Caco-2 (cell line): ENCODE measurements around the gene SORBS2. TPM values are rescaled to one million over a fixed set of nuclear protein-coding genes. Genes with fewer than 3 reads are reported as not detected.

Experiments
- BruUV-seq: library from RNA; stranded (reverse); fragments of 400-500 nt; replicated peaks from 2 replicates; lab custom pipeline; 2021; lab: Mats Ljungman, UMichigan
- CTCF ChIA-PET: fragments of 300-600 bp; sonication (Branson Sonifier 250); formaldehyde crosslinking; loops from one replicate; lab custom pipeline; 2022; ENCODE audit warnings: antibody characterized with exemption; lab: Charles Lee
- POLR2A ChIA-PET: fragments of 300-600 bp; sonication (Branson Sonifier 250); formaldehyde crosslinking; loops from one replicate; lab custom pipeline; 2022; ENCODE audit warnings: antibody characterized with exemption; lab: Charles Lee
- DNase-seq, 2 experiments: peaks; one replicate each; pipeline versions ENCODE4 v3.0.0 to v3.0.0-alpha.2; 2020 to 2022
- H3K27me3 ChIP-seq: replicated peaks from 2 replicates; pipeline ENCODE4 v1.6.0; 2011; ENCODE audit warnings: low read length; ENCODE audit not compliant: control insufficient read depth, insufficient read depth
- H3K36me3 ChIP-seq: 2 replicates; pipeline ENCODE4 v1.5.1; 2011; ENCODE audit warnings: low read length; ENCODE audit not compliant: control insufficient read depth, insufficient read depth
- H3K4me1 ChIP-seq: fragments of 250-450 bp; sonication (Bioruptor Pico); 2 replicates; pipeline ENCODE4 v1.5.1; 2020; ENCODE audit warnings: mild to moderate bottlenecking
- H3K4me3 ChIP-seq: 2 replicates; pipeline ENCODE4 v1.5.1; 2011; ENCODE audit warnings: low read depth, mild to moderate bottlenecking, control low read depth, low read length
- H3K9me3 ChIP-seq: fragments of 250-450 bp; sonication (Bioruptor Pico); 2 replicates; pipeline ENCODE4 v1.5.1; 2020; ENCODE audit warnings: mild to moderate bottlenecking, moderate library complexity
- H3K27ac Mint-ChIP-seq: one replicate; pipeline ENCODE4 v1.8.0; 2022; ENCODE audit warnings: mixed read lengths; ENCODE audit not compliant: unreplicated experiment
- H3K27me3 Mint-ChIP-seq: one replicate; pipeline ENCODE4 v1.8.0; 2022; ENCODE audit warnings: mixed read lengths; ENCODE audit not compliant: insufficient read depth, unreplicated experiment
- H3K36me3 Mint-ChIP-seq: one replicate; pipeline ENCODE4 v1.8.0; 2022; ENCODE audit warnings: mild to moderate bottlenecking, mixed read lengths; ENCODE audit not compliant: insufficient read depth, unreplicated experiment
- H3K4me1 Mint-ChIP-seq: one replicate; pipeline ENCODE4 v1.8.0; 2022; ENCODE audit warnings: low read depth, mixed read lengths; ENCODE audit not compliant: unreplicated experiment
- H3K4me3 Mint-ChIP-seq: one replicate; pipeline ENCODE4 v1.8.0; 2022; ENCODE audit warnings: mild to moderate bottlenecking, moderate library complexity, mixed read lengths; ENCODE audit not compliant: unreplicated experiment
- H3K9me3 Mint-ChIP-seq: one replicate; pipeline ENCODE4 v1.8.0; 2022; ENCODE audit warnings: mixed read lengths; ENCODE audit not compliant: unreplicated experiment
- intact Hi-C: fragments of 100-400 bp; cut with micrococcal nuclease; formaldehyde crosslinking; loops from one replicate; pipeline ENCODE4 v1.10.0; 2022; ENCODE audit not compliant: unreplicated experiment
- total RNA-seq: library from RNA; stranded (reverse); gene quantifications from 2 replicates; pipeline ENCODE4 v1.2.3, GENCODE V29; 2022
- TF ChIP-seq, protein P1 (sequence below), 2 experiments: fragments of 200-600 bp in 1 of 2; IDR thresholded peaks; 1 replicate in 1 of 2; 2 replicates in 1 of 2; pipeline versions ENCODE4 v1.5.1 to v1.8.0; 2011 to 2022; ENCODE audit warnings: antibody characterized with exemption in 1 of 2, control low read depth in 1 of 2, inconsistent platforms in 1 of 2, low read depth in 1 of 2, low read length in 1 of 2, mild to moderate bottlenecking in 1 of 2, moderate library complexity in 1 of 2; ENCODE audit not compliant: insufficient read depth in 1 of 2, severe bottlenecking in 1 of 2, unreplicated experiment in 1 of 2

SORBS2 gene
- total RNA-seq, 1 experiment from 2014 or later = 47.7 TPM

DNA sequence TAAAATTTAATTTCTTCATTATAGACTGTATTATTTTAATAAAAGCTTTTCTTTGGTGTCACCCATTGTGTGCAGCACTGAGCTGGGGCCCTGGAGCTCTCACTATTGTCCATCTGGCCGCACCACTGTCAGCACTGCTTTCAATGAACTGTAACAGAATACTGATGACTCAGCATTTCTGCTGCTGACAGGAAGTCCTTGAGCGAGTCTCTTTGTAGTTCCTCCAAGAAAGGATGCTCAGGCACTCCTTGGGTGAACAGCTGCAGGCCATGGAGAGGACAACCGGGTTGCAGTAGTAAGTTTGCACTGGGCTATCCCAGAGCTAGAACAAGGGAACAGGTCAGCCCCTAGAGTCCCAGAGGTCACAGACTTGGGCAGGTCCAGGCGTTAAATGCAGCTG lies 81.6 kb downstream of the SORBS2 start:
- intact Hi-C loops = no loop called here
- H3K4me3 Mint-ChIP-seq = no peak overlapping the region
- no peaks in the 10 kb centered on the region for H3K4me1 Mint-ChIP-seq
- Histone ChIP-seq H3K9me3 (no peaks in the 10 kb centered on the region), H3K4me3 (no peak overlapping the region), H3K4me1 (no peaks in the 10 kb centered on the region), H3K36me3 (no peaks in the 10 kb centered on the region), H3K27me3 (no peaks in the 10 kb centered on the region)
- POLR2A ChIA-PET = no interaction called here
- no peaks in the 10 kb centered on the region for H3K9me3 Mint-ChIP-seq
- H3K27ac Mint-ChIP-seq = no peak overlapping the region
- H3K36me3 Mint-ChIP-seq = peaks cover 5% of the 10 kb centered on the region
- DNase-seq = no peak
- CTCF ChIA-PET = no interaction called here
- H3K27me3 Mint-ChIP-seq = no peaks in the 10 kb centered on the region
- BruUV-seq = no TSS peak
- TF ChIP-seq, protein P1, sequence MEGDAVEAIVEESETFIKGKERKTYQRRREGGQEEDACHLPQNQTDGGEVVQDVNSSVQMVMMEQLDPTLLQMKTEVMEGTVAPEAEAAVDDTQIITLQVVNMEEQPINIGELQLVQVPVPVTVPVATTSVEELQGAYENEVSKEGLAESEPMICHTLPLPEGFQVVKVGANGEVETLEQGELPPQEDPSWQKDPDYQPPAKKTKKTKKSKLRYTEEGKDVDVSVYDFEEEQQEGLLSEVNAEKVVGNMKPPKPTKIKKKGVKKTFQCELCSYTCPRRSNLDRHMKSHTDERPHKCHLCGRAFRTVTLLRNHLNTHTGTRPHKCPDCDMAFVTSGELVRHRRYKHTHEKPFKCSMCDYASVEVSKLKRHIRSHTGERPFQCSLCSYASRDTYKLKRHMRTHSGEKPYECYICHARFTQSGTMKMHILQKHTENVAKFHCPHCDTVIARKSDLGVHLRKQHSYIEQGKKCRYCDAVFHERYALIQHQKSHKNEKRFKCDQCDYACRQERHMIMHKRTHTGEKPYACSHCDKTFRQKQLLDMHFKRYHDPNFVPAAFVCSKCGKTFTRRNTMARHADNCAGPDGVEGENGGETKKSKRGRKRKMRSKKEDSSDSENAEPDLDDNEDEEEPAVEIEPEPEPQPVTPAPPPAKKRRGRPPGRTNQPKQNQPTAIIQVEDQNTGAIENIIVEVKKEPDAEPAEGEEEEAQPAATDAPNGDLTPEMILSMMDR (IDR thresholded peaks at IDR 0.05; ENCODE audit: insufficient read depth in 1 of 2, low read depth in 1 of 2, low read length in 1 of 2, severe bottlenecking in 1 of 2, unreplicated experiment in 1 of 2) = no peak

DNA sequence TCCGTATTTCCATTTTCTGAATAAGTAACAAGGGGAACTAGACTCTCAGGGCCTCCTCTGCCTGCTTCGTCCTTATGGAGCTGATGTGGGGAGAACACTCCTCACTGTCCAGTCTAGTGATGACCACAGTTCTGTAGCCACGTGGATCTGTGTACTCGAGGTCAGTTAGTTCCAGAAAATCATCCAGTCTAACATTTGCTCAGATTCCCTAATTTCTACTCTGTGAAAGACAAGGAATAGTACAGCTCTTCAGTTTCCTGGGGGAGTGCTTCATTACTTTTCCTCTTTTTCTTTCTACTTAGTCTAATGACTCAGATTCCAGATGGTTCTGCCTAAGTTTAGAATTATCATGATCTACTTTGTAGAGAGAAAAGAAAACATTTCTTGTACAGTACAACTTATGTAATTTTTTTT lies 82.6 kb downstream of the SORBS2 start:
- no peak for DNase-seq
- no peaks in the 10 kb centered on the region for H3K9me3 Mint-ChIP-seq
- no TSS peak for BruUV-seq
- CTCF ChIA-PET = no interaction called here
- H3K4me3 Mint-ChIP-seq = no peak overlapping the region
- intact Hi-C loops = no loop called here
- H3K9me3 ChIP-seq = no peaks in the 10 kb centered on the region
- no peaks in the 10 kb centered on the region for H3K27me3 Mint-ChIP-seq
- H3K36me3 Mint-ChIP-seq = peaks cover 10% of the 10 kb centered on the region
- no peaks in the 10 kb centered on the region for H3K4me1 Mint-ChIP-seq
- no peak overlapping the region for H3K4me3 ChIP-seq
- TF ChIP-seq, protein P1 (IDR thresholded peaks at IDR 0.05; ENCODE audit: insufficient read depth in 1 of 2, low read depth in 1 of 2, low read length in 1 of 2, severe bottlenecking in 1 of 2, unreplicated experiment in 1 of 2) = no peak
- no peaks in the 10 kb centered on the region for H3K4me1 ChIP-seq
- H3K36me3 ChIP-seq = no peaks in the 10 kb centered on the region
- POLR2A ChIA-PET = no interaction called here
- H3K27me3 ChIP-seq = no peaks in the 10 kb centered on the region
- H3K27ac Mint-ChIP-seq = no peak overlapping the region

DNA sequence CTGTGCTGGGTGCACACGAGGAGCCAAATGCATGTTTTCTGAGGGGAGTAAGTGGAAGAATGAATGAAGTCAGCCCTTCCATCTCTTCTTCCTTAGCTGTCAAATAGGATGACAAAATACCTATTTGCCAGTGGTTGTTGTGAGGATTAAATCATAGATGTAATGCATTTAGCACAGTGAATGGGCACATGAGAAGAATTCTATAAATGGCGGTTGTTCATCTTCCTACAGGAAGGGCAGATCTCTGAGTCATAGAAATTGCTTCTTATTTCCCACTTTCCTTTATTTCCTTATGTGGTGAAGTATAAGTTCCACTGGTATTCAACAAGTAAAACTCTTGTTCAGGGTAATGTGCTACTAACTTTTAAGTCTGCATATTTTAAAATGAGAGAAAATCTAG lies 83.1 kb downstream of the SORBS2 start:
- Histone ChIP-seq H3K4me3 (no peak overlapping the region), H3K36me3 (no peaks in the 10 kb centered on the region), H3K4me1 (no peaks in the 10 kb centered on the region), H3K27me3 (no peaks in the 10 kb centered on the region), H3K9me3 (no peaks in the 10 kb centered on the region)
- no peak overlapping the region for H3K4me3 Mint-ChIP-seq
- H3K36me3 Mint-ChIP-seq = peaks cover 9% of the 10 kb centered on the region
- no peak for DNase-seq
- H3K27ac Mint-ChIP-seq = no peak overlapping the region
- H3K4me1 Mint-ChIP-seq = no peaks in the 10 kb centered on the region
- H3K9me3 Mint-ChIP-seq = no peaks in the 10 kb centered on the region
- TF ChIP-seq, protein P1 (IDR thresholded peaks at IDR 0.05; ENCODE audit: insufficient read depth in 1 of 2, low read depth in 1 of 2, low read length in 1 of 2, severe bottlenecking in 1 of 2, unreplicated experiment in 1 of 2) = no peak
- no TSS peak for BruUV-seq
- ChIA-PET CTCF (no interaction called here), POLR2A (no interaction called here)
- no peaks in the 10 kb centered on the region for H3K27me3 Mint-ChIP-seq
- intact Hi-C loops = no loop called here
